HEK293 (cell line): ENCODE data around the gene MYH6.

Experiments used
- ZNF140 ChIP-seq: fragments of 450-650 bp; formaldehyde crosslinking; IDR thresholded peaks from 2 replicates; pipeline ENCODE4 v1.5.1; 2016; ENCODE audit warnings: missing biosample characterization, missing genetic modification characterization
- ZNF704 ChIP-seq: fragments of 450-650 bp; formaldehyde crosslinking; IDR thresholded peaks from 2 replicates; pipeline ENCODE4 v1.5.1; 2016; ENCODE audit warnings: missing biosample characterization, missing genetic modification characterization

- TF ChIP-seq ZNF140 (tag by site-specific recombination) (no peak), ZNF704 (tag by site-specific recombination) (no peak)
Measured at GRCh38 chr14:23335623-23336022, 72.5 kb downstream of the MYH6 start.
